H9 (cell line): ENCODE measurements around the gene RUNX2. TPM values are rescaled to one million over a fixed set of nuclear protein-coding genes. Genes with fewer than 3 reads are reported as not detected.

Experiments
- DNase-seq: peaks from one replicate; pipeline ENCODE4 v3.0.0-alpha.2; 2017
- H2AFZ ChIP-seq: one replicate; pipeline ENCODE4 v1.6.1; 2013; ENCODE audit warnings: mild to moderate bottlenecking, low read length, control low read depth, moderate library complexity
- H2AK5ac ChIP-seq: 2 replicates; pipeline ENCODE4 v1.6.1; 2013; ENCODE audit warnings: low read length, control low read depth, mixed read lengths; ENCODE audit not compliant: insufficient read length
- H2BK120ac ChIP-seq: one replicate; pipeline ENCODE4 v1.6.1; 2013; ENCODE audit warnings: low read depth, mild to moderate bottlenecking, low read length, control low read depth, inconsistent platforms; ENCODE audit not compliant: poor library complexity, severe bottlenecking
- H2BK12ac ChIP-seq: 2 replicates; pipeline ENCODE4 v1.6.1; 2013; ENCODE audit warnings: low read length, control low read depth, mixed read lengths, low read depth; ENCODE audit not compliant: insufficient read length
- H2BK15ac ChIP-seq: 2 replicates; pipeline ENCODE4 v1.6.1; 2013; ENCODE audit warnings: low read depth, low read length, control low read depth
- H2BK20ac ChIP-seq: one replicate; pipeline ENCODE4 v1.6.1; 2013; ENCODE audit warnings: low read depth, mild to moderate bottlenecking, low read length, control low read depth, inconsistent platforms; ENCODE audit not compliant: poor library complexity, severe bottlenecking
- H2BK5ac ChIP-seq: 2 replicates; pipeline ENCODE4 v1.6.1; 2013; ENCODE audit warnings: low read length, control low read depth, mixed read lengths; ENCODE audit not compliant: insufficient read length
- H3K14ac ChIP-seq: 2 replicates; pipeline ENCODE4 v1.6.1; 2013; ENCODE audit warnings: low read length, control low read depth; ENCODE audit not compliant: insufficient read depth
- H3K18ac ChIP-seq: 2 replicates; pipeline ENCODE4 v1.6.1; 2013; ENCODE audit warnings: low read depth, mild to moderate bottlenecking, mixed read lengths, low read length, control low read depth; ENCODE audit not compliant: insufficient read length
- H3K23ac ChIP-seq: 2 replicates; pipeline ENCODE4 v1.6.1; 2013; ENCODE audit warnings: low read length, control low read depth, mixed read lengths, low read depth; ENCODE audit not compliant: insufficient read length
- H3K23me2 ChIP-seq: 2 replicates; pipeline ENCODE4 v1.6.1; 2013; ENCODE audit warnings: low read depth, mild to moderate bottlenecking, mixed read lengths, low read length, control low read depth; ENCODE audit not compliant: insufficient read length, poor library complexity, severe bottlenecking
- H3K27ac ChIP-seq: 2 replicates; pipeline ENCODE4 v1.5.1; 2013; ENCODE audit warnings: low read length, control low read depth, mixed read lengths, low read depth; ENCODE audit not compliant: insufficient read length
- H3K27me3 ChIP-seq: 2 replicates; pipeline ENCODE4 v1.6.1; 2013; ENCODE audit warnings: low read length, control low read depth, inconsistent platforms; ENCODE audit not compliant: insufficient read depth
- H3K4ac ChIP-seq: 2 replicates; pipeline ENCODE4 v1.6.1; 2013; ENCODE audit warnings: low read depth, mild to moderate bottlenecking, control low read depth, inconsistent platforms, low read length, moderate library complexity
- H3K4me1 ChIP-seq: 2 replicates; pipeline ENCODE4 v1.6.1; 2013; ENCODE audit warnings: low read length, control low read depth, inconsistent platforms; ENCODE audit not compliant: insufficient read depth
- H3K4me2 ChIP-seq: 2 replicates; pipeline ENCODE4 v1.6.1; 2013; ENCODE audit warnings: low read length, control low read depth, mixed read lengths; ENCODE audit not compliant: insufficient read length, insufficient read depth
- H3K56ac ChIP-seq: 2 replicates; pipeline ENCODE4 v1.6.1; 2013; ENCODE audit warnings: low read depth, mild to moderate bottlenecking, mixed read lengths, low read length, control low read depth; ENCODE audit not compliant: insufficient read length
- H3K79me1 ChIP-seq: 2 replicates; pipeline ENCODE4 v1.6.1; 2013; ENCODE audit warnings: low read depth, mild to moderate bottlenecking, moderate library complexity, low read length, control low read depth, inconsistent platforms; ENCODE audit not compliant: insufficient read depth, poor library complexity, severe bottlenecking
- H3K79me2 ChIP-seq: 2 replicates; pipeline ENCODE4 v1.6.1; 2013; ENCODE audit warnings: low read length, control low read depth, inconsistent platforms; ENCODE audit not compliant: insufficient read depth
- H3K9ac ChIP-seq: 2 replicates; pipeline ENCODE4 v1.6.1; 2013; ENCODE audit warnings: low read length, control low read depth, mixed read lengths; ENCODE audit not compliant: insufficient read length; ENCODE audit errors: extremely low read depth
- H3K9me3 ChIP-seq: one replicate; pipeline ENCODE4 v1.6.1; 2013; ENCODE audit warnings: low read depth, low read length, inconsistent platforms; ENCODE audit not compliant: control insufficient read depth
- H3T11ph ChIP-seq: one replicate; pipeline ENCODE4 v1.6.1; 2013; ENCODE audit warnings: mild to moderate bottlenecking, low read length, control low read depth, inconsistent platforms
- H4K20me1 ChIP-seq: one replicate; pipeline ENCODE4 v1.6.1; 2013; ENCODE audit not compliant: control insufficient read depth, insufficient read length, insufficient read depth
- H4K5ac ChIP-seq: 2 replicates; pipeline ENCODE4 v1.6.1; 2013; ENCODE audit warnings: low read depth, mild to moderate bottlenecking, mixed read lengths, low read length, control low read depth; ENCODE audit not compliant: insufficient read length
- H4K8ac ChIP-seq: replicated peaks from 2 replicates; pipeline ENCODE4 v1.6.1; 2013; ENCODE audit warnings: low read length, control low read depth, mixed read lengths, low read depth; ENCODE audit not compliant: insufficient read length
- H4K91ac ChIP-seq: 2 replicates; pipeline ENCODE4 v1.6.1; 2013; ENCODE audit warnings: low read depth, mild to moderate bottlenecking, moderate library complexity, mixed read lengths, low read length, control low read depth; ENCODE audit not compliant: insufficient read length
- H3K27ac Mint-ChIP-seq, 3 experiments: 2 replicates in 2 of 3; 3 replicates in 1 of 3; pipeline ENCODE4 v1.8.0; 2020 to 2021; ENCODE audit warnings: mixed read lengths in 3 of 3, mild to moderate bottlenecking in 1 of 3, moderate library complexity in 1 of 3
- H3K27me3 Mint-ChIP-seq: 2 replicates; pipeline ENCODE4 v1.8.0; 2021; ENCODE audit warnings: low read depth, mild to moderate bottlenecking, moderate library complexity, mixed read lengths
- H3K36me3 Mint-ChIP-seq, 3 experiments: 2 replicates in 2 of 3; 3 replicates in 1 of 3; pipeline ENCODE4 v1.8.0; 2020 to 2021; ENCODE audit warnings: low read depth in 3 of 3, mixed read lengths in 3 of 3; ENCODE audit not compliant: insufficient read depth in 1 of 3
- H3K4me1 Mint-ChIP-seq, 2 experiments: 2 replicates each; pipeline ENCODE4 v1.8.0; 2020; ENCODE audit warnings: mixed read lengths in 2 of 2
- H3K4me3 Mint-ChIP-seq, 2 experiments: 2 replicates in 1 of 2; 3 replicates in 1 of 2; pipeline ENCODE4 v1.8.0; 2020 to 2021; ENCODE audit warnings: mild to moderate bottlenecking in 2 of 2, mixed read lengths in 2 of 2, moderate library complexity in 1 of 2
- H3K9me3 Mint-ChIP-seq, 2 experiments: 2 replicates in 1 of 2; 3 replicates in 1 of 2; pipeline ENCODE4 v1.8.0; 2020; ENCODE audit warnings: mild to moderate bottlenecking in 2 of 2, mixed read lengths in 2 of 2, moderate library complexity in 1 of 2
- WGBS: extraction: QIAGEN DNeasy Blood & Tissue Kit; methylation state at CpG from one replicate; pipeline ENCODE4 v1.1.7; 2013; ENCODE audit warnings: missing lambda C conversion rate, low lambda C conversion rate, mixed read lengths; ENCODE audit not compliant: insufficient read length; ENCODE audit errors: extremely low coverage; 5-methylcytosine and 5-hydroxymethylcytosine counted together
- total RNA-seq: library from RNA; stranded (reverse); gene quantifications from 2 replicates; pipeline ENCODE4 v1.2.1, GENCODE V29; 2021
- TF ChIP-seq, protein P1 (sequence below): fragments of 200-600 bp; sonication (generic); conservative IDR thresholded peaks from 3 replicates; pipeline ENCODE4 v1.8.0; 2021; ENCODE audit warnings: antibody characterized with exemption, mild to moderate bottlenecking

The RUNX2 gene
- total RNA-seq, 1 experiment from 2014 or later = 0.15 TPM

DNA sequence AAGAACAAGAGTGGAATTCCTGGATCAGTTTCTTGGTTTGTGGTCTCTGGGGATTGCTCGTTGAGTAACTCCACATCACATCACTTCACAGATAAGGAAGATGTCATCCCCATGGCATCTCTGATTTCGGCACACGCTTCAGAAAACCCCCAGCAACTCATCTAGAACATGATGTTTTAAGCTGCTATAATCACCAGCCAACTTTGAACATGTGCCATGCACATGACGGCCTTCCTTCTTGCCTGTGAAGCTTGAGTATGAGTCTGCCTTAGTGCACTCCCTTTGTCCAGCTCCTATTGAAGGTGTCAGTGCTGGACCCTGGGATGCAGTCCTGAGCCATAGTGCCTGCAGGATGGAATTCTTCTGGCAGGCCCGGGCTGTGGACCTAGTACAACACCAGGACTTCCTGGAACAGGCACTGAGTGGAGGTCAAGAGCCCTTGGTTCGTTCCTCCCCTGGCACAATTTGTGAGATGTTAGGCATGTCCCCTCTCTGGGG lies 281.1 kb downstream of the RUNX2 start:
- H3K27me3 ChIP-seq = no peaks in the 10 kb centered on the region
- no peak overlapping the region for H2BK5ac ChIP-seq
- no peak overlapping the region for H3K9ac ChIP-seq
- H3T11ph ChIP-seq = no peak overlapping the region
- H3K36me3 Mint-ChIP-seq = no peaks in the 10 kb centered on the region
- TF ChIP-seq, protein P1, sequence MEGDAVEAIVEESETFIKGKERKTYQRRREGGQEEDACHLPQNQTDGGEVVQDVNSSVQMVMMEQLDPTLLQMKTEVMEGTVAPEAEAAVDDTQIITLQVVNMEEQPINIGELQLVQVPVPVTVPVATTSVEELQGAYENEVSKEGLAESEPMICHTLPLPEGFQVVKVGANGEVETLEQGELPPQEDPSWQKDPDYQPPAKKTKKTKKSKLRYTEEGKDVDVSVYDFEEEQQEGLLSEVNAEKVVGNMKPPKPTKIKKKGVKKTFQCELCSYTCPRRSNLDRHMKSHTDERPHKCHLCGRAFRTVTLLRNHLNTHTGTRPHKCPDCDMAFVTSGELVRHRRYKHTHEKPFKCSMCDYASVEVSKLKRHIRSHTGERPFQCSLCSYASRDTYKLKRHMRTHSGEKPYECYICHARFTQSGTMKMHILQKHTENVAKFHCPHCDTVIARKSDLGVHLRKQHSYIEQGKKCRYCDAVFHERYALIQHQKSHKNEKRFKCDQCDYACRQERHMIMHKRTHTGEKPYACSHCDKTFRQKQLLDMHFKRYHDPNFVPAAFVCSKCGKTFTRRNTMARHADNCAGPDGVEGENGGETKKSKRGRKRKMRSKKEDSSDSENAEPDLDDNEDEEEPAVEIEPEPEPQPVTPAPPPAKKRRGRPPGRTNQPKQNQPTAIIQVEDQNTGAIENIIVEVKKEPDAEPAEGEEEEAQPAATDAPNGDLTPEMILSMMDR = no peak
- no peaks in the 10 kb centered on the region for H3K23me2 ChIP-seq
- H3K9me3 ChIP-seq = no peaks in the 10 kb centered on the region
- no peak overlapping the region for H3K18ac ChIP-seq
- no peak overlapping the region for H4K8ac ChIP-seq
- no peak overlapping the region for H3K4me2 ChIP-seq
- no peak overlapping the region for H3K27ac Mint-ChIP-seq
- peaks cover 3 to 4% of the 10 kb centered on the region in 2 experiments; a peak in 3 of 4 replicates for H3K4me1 Mint-ChIP-seq
- WGBS = no CpG with 5 or more reads among the region's 6 CpGs
- H3K56ac ChIP-seq = no peak overlapping the region
- no peak overlapping the region for H3K27ac ChIP-seq
- H3K9me3 Mint-ChIP-seq = no peaks in the 10 kb centered on the region; a peak in 1 of 5 replicates
- H3K79me2 ChIP-seq = no peaks in the 10 kb centered on the region
- H3K23ac ChIP-seq = no peak overlapping the region
- no peak overlapping the region for H2BK15ac ChIP-seq
- peaks cover 2% of the 10 kb centered on the region for H3K27me3 Mint-ChIP-seq
- no peak overlapping the region for H2AK5ac ChIP-seq
- H3K79me1 ChIP-seq = no peaks in the 10 kb centered on the region
- no peak overlapping the region for H2BK120ac ChIP-seq
- no peak overlapping the region for H3K4me3 Mint-ChIP-seq
- no peak overlapping the region for H3K14ac ChIP-seq
- H4K91ac ChIP-seq = no peak overlapping the region
- H2AFZ ChIP-seq = no peak overlapping the region
- no peaks in the 10 kb centered on the region for H3K4me1 ChIP-seq
- no peak overlapping the region for H3K4ac ChIP-seq
- DNase-seq = no peak
- H4K5ac ChIP-seq = no peak overlapping the region
- no peak overlapping the region for H2BK12ac ChIP-seq
- no peak overlapping the region for H2BK20ac ChIP-seq
- H4K20me1 ChIP-seq = no peaks in the 10 kb centered on the region
